Body of pancreas (tissue), 4 donors: Measurements from ENCODE around the gene TADA1. TPM values are rescaled to one million over a fixed set of nuclear protein-coding genes. Genes with fewer than 3 reads are reported as not detected.

Source experiments
- ATAC-seq: fragments of 150-250 bp; one replicate; pipeline ENCODE4 v1.9.1; 2016
- DNase-seq, 4 donors: peaks; one replicate each; pipeline ENCODE4 v3.0.0-alpha.2; 2019
- H3K27ac ChIP-seq, 4 donors: fragments of 200-600 bp; sonication (generic); 1 replicate in 3 of 4; 2 replicates in 1 of 4; pipeline versions ENCODE4 v1.5.1 to v1.6.1; 2016 to 2019; ENCODE audit warnings: mild to moderate bottlenecking in 1 of 4, mixed read lengths in 1 of 4, moderate library complexity in 1 of 4
- H3K27me3 ChIP-seq, 2 donors: fragments of 200-600 bp; sonication (generic); one replicate each; pipeline ENCODE4 v1.6.0; 2016; ENCODE audit warnings: mild to moderate bottlenecking in 1 of 2
- H3K36me3 ChIP-seq, 2 donors: fragments of 200-600 bp; sonication (generic); replicated peaks in 1 of 2; 2 replicates each; pipeline ENCODE4 v1.5.1; 2016; ENCODE audit warnings: low read depth in 2 of 2; ENCODE audit not compliant: insufficient read depth in 1 of 2
- H3K4me1 ChIP-seq: fragments of 200-600 bp; sonication (generic); one replicate; pipeline ENCODE4 v1.6.0; 2016
- H3K4me3 ChIP-seq, 2 donors: fragments of 200-600 bp; sonication (generic); 1 replicate in 1 of 2; 2 replicates in 1 of 2; pipeline ENCODE4 v1.5.1; 2016 to 2019
- H3K9me3 ChIP-seq, 3 donors: fragments of 200-600 bp; sonication (generic); 1 replicate in 2 of 3; 2 replicates in 1 of 3; pipeline ENCODE4 v1.5.1; 2016
- POLR2A ChIP-seq, 3 donors: fragments of 450-650 bp; IDR thresholded peaks; one replicate each; pipeline ENCODE4 v1.6.1; 2016; ENCODE audit warnings: antibody characterized with exemption in 3 of 3, mild to moderate bottlenecking in 2 of 3
- WGBS, 2 donors: methylation state at CpG; one replicate each; pipeline ENCODE4 v1.1.5; 2017; 5-methylcytosine and 5-hydroxymethylcytosine counted together
- intact Hi-C: fragments of 100-400 bp; cut with DNase I; formaldehyde crosslinking; loops from one replicate; pipeline ENCODE4 v1.15.1; 2023
- total RNA-seq, 2 donors: library from RNA; depleted of rRNA; stranded (reverse); fragments of >200 nt; gene quantifications; one replicate each; pipeline ENCODE4 v1.1.0, GENCODE V29; 2016
- TF ChIP-seq, protein P1 (sequence below), 7 experiments: fragments of 450-650 bp in 4 of 7; fragments of 200-600 bp in 3 of 7; sonication (generic) in 3 of 7; IDR thresholded peaks; one replicate each; pipeline ENCODE4 v1.5.1; 2016 to 2019; ENCODE audit warnings: antibody characterized with exemption in 7 of 7

Gene TADA1
- total RNA-seq, 2 donors from 2014 or later, result 0.99 to 4.9 TPM

DNA sequence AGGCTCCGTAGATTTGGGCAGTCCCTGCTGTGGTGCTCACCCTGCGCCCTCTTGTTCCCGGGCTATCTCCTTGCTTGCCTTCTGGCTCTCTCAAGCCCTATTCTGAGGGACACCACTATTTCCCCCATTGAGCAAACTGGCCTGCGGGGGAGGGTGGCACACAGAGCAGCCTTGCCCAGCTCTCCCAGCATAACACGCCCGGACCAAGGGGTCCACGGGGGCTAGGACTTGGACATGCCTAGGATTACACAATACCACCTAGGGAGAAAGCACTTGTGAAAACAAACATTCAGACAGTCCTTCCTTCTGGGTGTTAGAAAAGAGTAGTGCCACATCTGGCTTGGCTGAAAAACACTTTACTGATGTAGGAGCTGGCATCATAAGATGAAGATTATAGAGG is 7.4 kb downstream of the TADA1 start:
- H3K4me1 ChIP-seq, result peaks cover 18% of the 10 kb centered on the region
- intact Hi-C loops, result no loop called here
- TF ChIP-seq POLR2A (IDR thresholded peaks at IDR 0.05), result no peak
- TF ChIP-seq, protein P1, sequence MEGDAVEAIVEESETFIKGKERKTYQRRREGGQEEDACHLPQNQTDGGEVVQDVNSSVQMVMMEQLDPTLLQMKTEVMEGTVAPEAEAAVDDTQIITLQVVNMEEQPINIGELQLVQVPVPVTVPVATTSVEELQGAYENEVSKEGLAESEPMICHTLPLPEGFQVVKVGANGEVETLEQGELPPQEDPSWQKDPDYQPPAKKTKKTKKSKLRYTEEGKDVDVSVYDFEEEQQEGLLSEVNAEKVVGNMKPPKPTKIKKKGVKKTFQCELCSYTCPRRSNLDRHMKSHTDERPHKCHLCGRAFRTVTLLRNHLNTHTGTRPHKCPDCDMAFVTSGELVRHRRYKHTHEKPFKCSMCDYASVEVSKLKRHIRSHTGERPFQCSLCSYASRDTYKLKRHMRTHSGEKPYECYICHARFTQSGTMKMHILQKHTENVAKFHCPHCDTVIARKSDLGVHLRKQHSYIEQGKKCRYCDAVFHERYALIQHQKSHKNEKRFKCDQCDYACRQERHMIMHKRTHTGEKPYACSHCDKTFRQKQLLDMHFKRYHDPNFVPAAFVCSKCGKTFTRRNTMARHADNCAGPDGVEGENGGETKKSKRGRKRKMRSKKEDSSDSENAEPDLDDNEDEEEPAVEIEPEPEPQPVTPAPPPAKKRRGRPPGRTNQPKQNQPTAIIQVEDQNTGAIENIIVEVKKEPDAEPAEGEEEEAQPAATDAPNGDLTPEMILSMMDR (IDR thresholded peaks at IDR 0.05), result no peak
- no peak for DNase-seq
- H3K36me3 ChIP-seq, result no peaks in the 10 kb centered on the region
- H3K9me3 ChIP-seq, result no peaks in the 10 kb centered on the region
- 79 to 93% methylated on average over 7 of the region's 7 CpGs for WGBS, 2 donors
- no peak overlapping the region for H3K4me3 ChIP-seq
- H3K27ac ChIP-seq, result no peak overlapping the region
- no peak for ATAC-seq
- H3K27me3 ChIP-seq, result no peaks in the 10 kb centered on the region

DNA sequence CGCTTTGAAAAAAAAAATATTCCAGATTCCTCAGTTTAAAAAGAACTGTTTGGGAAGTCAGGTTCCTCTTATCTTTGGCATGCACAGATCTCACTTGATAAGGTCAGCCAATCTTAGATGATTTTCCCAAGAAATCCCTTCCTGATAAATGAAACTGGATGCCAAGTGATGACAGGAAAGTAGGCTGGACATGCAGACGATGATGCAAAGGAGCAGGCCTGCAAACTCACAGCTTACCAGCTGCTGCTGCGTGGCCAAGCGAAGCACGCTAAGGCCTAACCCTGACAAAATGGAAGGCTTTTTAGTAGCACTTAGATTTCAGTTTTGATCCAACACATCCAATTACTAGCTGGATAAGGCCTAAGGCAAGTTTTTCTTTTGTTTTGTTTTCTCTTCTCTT is 10.1 kb downstream of the TADA1 start:
- Histone ChIP-seq H3K27ac (no peak overlapping the region), H3K36me3 (peaks cover 0 to 3% of the 10 kb centered on the region in 2 donors), H3K4me3 (no peak overlapping the region), H3K27me3 (no peaks in the 10 kb centered on the region), H3K9me3 (no peaks in the 10 kb centered on the region), H3K4me1 (peaks cover 12% of the 10 kb centered on the region)
- TF ChIP-seq POLR2A (IDR thresholded peaks at IDR 0.05), result no peak
- ATAC-seq (no peak), DNase-seq (no peak)
- intact Hi-C loops, result no loop called here
- 84 to 88% methylated on average over 5 of the region's 5 CpGs for WGBS, 2 donors

DNA sequence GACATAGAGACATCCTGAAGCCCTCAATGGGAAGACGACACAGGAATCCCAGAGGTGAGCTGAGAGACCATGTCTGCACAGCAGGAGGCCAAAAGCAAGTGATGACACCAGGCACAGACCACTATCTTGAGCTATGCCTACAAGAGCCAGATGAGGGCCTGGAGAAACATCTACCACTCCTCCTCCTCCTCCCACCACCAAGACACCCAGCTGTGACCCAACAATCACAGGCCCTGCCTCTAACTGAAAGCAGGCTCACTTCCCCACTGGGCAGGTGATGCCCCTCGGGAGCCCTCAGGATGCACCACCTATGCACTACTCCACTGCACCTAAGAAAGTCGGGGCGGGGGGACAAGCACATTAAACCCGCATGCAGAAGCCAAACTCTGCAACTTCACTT is 16.5 kb downstream of the TADA1 start:
- no peaks in the 10 kb centered on the region for H3K9me3 ChIP-seq
- ATAC-seq, result no peak
- peaks cover 0 to 3% of the 10 kb centered on the region in 2 donors for H3K36me3 ChIP-seq
- H3K4me1 ChIP-seq, result no peaks in the 10 kb centered on the region
- 79 to 95% methylated on average over 4 to 5 of the region's 5 CpGs for WGBS, 2 donors
- no peak overlapping the region for H3K4me3 ChIP-seq
- TF ChIP-seq, protein P1 (IDR thresholded peaks at IDR 0.05), result no peak
- no peak for TF ChIP-seq POLR2A (IDR thresholded peaks at IDR 0.05)
- intact Hi-C loops, result no loop called here
- H3K27me3 ChIP-seq, result no peaks in the 10 kb centered on the region
- DNase-seq, result no peak
- no peak overlapping the region for H3K27ac ChIP-seq

DNA sequence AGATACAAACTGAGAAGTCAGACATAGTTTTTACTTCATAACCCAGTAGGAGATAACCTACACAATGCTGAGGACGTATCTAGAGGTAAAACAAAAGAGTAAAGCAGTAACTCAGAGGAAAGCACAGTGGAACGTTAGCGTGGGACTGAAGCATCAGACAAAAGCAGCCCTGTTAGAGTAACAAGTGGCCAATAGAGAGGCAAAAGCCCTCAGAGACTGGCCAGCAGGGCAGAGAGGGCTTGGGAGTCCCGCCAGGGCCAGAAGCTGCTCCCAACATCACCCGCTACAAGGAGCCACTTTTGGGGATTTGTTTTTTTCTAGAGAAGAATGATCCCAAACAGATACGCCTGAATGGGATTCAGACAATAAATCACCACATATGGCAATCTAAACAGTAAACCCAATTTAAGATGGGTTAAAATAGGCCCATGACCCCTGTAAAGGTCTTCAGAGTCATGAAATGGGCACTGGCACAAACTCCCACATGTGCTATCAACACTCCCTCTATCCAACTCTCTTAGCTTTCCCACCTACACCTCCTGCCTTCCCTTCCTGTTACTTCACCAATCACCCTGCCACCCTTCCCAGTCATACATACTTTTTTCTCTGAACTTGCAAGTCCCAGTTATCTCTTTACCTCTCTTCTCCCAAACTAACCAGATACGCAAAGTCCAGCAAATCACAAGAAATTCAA is 17.2 kb downstream of the TADA1 start:
- H3K9me3 ChIP-seq, result no peaks in the 10 kb centered on the region
- H3K4me1 ChIP-seq, result no peaks in the 10 kb centered on the region
- WGBS, 2 donors, result 76 to 89% methylated on average over 7 of the region's 7 CpGs
- H3K4me3 ChIP-seq, result no peak overlapping the region
- intact Hi-C loops, result no loop called here
- TF ChIP-seq POLR2A (IDR thresholded peaks at IDR 0.05), result no peak
- TF ChIP-seq, protein P1 (IDR thresholded peaks at IDR 0.05), result no peak
- no peak for ATAC-seq
- no peak for DNase-seq
- H3K36me3 ChIP-seq, result peaks cover 0 to 3% of the 10 kb centered on the region in 2 donors
- no peaks in the 10 kb centered on the region for H3K27me3 ChIP-seq
- no peak overlapping the region for H3K27ac ChIP-seq

DNA sequence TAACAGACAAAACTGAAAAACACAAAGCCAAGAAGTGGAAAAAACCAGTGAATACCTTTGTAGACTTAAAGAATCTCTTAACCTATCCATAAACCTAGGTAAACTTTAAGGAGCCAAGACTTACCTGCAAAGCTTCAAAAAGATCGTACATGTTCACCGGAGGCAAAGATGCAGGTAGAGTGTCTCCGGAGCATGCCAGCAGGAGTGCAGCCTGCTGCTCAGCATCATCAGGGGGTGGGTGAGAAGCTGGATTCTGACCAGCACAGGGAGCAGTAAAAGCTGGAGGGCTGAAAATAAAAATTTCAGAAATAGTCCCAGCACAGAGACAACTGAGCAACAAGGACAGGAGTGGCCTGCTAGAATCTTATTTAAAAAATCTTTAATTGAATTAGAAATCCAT is 18.1 kb downstream of the TADA1 start:
- Histone ChIP-seq H3K4me1 (no peaks in the 10 kb centered on the region), H3K27me3 (no peaks in the 10 kb centered on the region), H3K9me3 (no peaks in the 10 kb centered on the region), H3K4me3 (no peak overlapping the region), H3K27ac (no peak overlapping the region), H3K36me3 (peaks cover 0 to 3% of the 10 kb centered on the region in 2 donors)
- intact Hi-C loops, result no loop called here
- no peak for TF ChIP-seq POLR2A (IDR thresholded peaks at IDR 0.05)
- TF ChIP-seq, protein P1 (IDR thresholded peaks at IDR 0.05), result no peak
- ATAC-seq (no peak), DNase-seq (no peak)
- 83 to 90% methylated on average over 3 of the region's 3 CpGs for WGBS, 2 donors
